Thoracic aorta (tissue), 2 donors: ENCODE measurements around the gene DDX24. TPM values are rescaled to one million over a fixed set of nuclear protein-coding genes. Genes with fewer than 3 reads are reported as not detected.

Experiments
- ATAC-seq: fragments of 150-250 bp; one replicate; pipeline ENCODE4 v1.8.0; 2017; ENCODE audit warnings: low read depth; ENCODE audit not compliant: insufficient number of reproducible peaks, low FRiP score
- DNase-seq: peaks from one replicate; pipeline ENCODE4 v3.0.0-alpha.2; 2020; ENCODE audit warnings: low spot score
- H3K27ac ChIP-seq, 2 donors: fragments of 200-600 bp; sonication (generic); 1 replicate in 1 of 2; 2 replicates in 1 of 2; pipeline ENCODE4 v1.5.1; 2016; ENCODE audit warnings: mild to moderate bottlenecking in 2 of 2, moderate library complexity in 2 of 2
- H3K27me3 ChIP-seq: fragments of 200-600 bp; sonication (generic); replicated peaks from 2 replicates; pipeline ENCODE4 v1.6.0; 2016; ENCODE audit warnings: mild to moderate bottlenecking; ENCODE audit not compliant: insufficient read depth
- H3K36me3 ChIP-seq: fragments of 200-600 bp; sonication (generic); one replicate; pipeline ENCODE4 v1.5.1; 2016
- H3K4me1 ChIP-seq, 2 donors: fragments of 200-600 bp; sonication (generic); 1 replicate in 1 of 2; 2 replicates in 1 of 2; pipeline versions ENCODE4 v1.5.1 to v1.6.0; 2016; ENCODE audit warnings: low read depth in 2 of 2, mild to moderate bottlenecking in 1 of 2; ENCODE audit not compliant: control insufficient read depth in 1 of 2
- H3K4me3 ChIP-seq: fragments of 200-600 bp; sonication (generic); 2 replicates; pipeline ENCODE4 v1.5.1; 2016; ENCODE audit warnings: mild to moderate bottlenecking
- H3K9me3 ChIP-seq: fragments of 200-600 bp; sonication (generic); 2 replicates; pipeline ENCODE4 v1.5.1; 2016
- CTCF ChIP-seq: fragments of 200-600 bp; sonication (generic); IDR thresholded peaks from one replicate; pipeline ENCODE4 v1.5.1; 2019; ENCODE audit warnings: antibody characterized with exemption
- total RNA-seq, 2 donors: library from RNA; depleted of rRNA; stranded (reverse); fragments of >200 nt; gene quantifications; one replicate each; pipeline versions ENCODE4 v1.1.0 to v1.2.3, GENCODE V29; 2016

DDX24 gene
- total RNA-seq, 2 donors from 2014 or later, result 139 to 228 TPM

DNA sequence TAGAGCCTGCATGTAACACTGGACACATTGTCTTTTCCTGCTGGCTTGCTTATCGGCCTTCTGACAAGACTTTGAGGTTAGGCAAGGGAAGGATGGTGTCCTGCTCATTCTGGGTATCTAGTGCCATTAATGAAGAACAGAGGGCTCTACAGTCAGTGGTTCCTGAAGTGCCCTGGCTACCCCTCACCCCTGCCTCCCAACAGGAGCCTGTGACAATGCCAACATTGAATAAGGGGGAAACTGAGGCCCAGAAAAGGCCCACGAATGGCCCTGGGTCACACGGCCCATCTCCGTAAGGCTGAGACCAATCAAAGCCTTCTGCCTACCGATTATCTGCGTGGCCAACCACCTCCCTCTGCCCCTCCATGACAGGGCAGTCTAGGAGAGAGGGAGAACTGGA, 46.3 kb upstream of the DDX24 start:
- peaks cover 11 to 13% of the 10 kb centered on the region in 2 donors for H3K4me1 ChIP-seq
- DNase-seq (no peak), ATAC-seq (no peak)
- no peak overlapping the region for H3K4me3 ChIP-seq
- H3K36me3 ChIP-seq, result no peaks in the 10 kb centered on the region
- no peaks in the 10 kb centered on the region for H3K9me3 ChIP-seq
- H3K27ac ChIP-seq, result no peak overlapping the region
- no peaks in the 10 kb centered on the region for H3K27me3 ChIP-seq
- no peak for TF ChIP-seq CTCF

DNA sequence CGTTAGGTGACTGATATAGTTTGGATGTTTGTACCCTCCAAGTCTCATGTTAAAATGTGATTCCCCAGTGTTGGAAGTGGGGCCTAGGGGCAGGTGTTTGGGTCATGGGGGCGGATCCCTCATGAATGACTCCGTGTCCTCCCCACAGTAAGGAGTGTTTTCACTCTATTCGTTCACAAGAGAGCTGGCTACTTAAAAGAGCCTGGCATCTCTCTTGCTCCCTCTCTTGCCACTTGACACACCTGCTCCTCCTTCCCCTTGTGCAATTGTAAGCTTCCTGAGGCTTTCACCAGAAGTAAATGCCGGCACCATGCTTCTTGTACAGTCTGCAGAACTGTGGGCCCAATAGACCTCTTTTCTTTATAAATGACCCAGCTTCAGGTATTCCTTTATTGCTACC, 45.8 kb upstream of the DDX24 start:
- no peaks in the 10 kb centered on the region for H3K27me3 ChIP-seq
- no peak for TF ChIP-seq CTCF
- no peaks in the 10 kb centered on the region for H3K36me3 ChIP-seq
- H3K4me1 ChIP-seq, result peaks cover 11 to 13% of the 10 kb centered on the region in 2 donors
- no peak overlapping the region for H3K27ac ChIP-seq
- no peaks in the 10 kb centered on the region for H3K9me3 ChIP-seq
- DNase-seq (no peak), ATAC-seq (no peak)
- H3K4me3 ChIP-seq, result no peak overlapping the region

DNA sequence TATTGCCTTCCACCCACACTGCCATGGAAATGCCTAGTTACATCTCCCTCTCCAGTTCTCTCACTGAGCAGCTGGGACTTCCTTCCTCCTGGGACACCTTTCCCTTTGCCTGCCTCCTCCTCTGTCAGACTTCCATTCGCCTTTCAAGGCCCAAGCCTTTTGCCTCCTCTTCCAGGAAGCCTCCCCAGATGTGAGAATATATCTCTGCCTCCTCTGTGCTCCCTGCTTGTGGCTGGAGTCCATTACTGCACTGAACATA, 45.3 kb upstream of the DDX24 start:
- H3K36me3 ChIP-seq, result no peaks in the 10 kb centered on the region
- H3K27ac ChIP-seq, result no peak overlapping the region
- no peak for TF ChIP-seq CTCF
- DNase-seq (no peak), ATAC-seq (no peak)
- no peaks in the 10 kb centered on the region for H3K27me3 ChIP-seq
- no peak overlapping the region for H3K4me3 ChIP-seq
- H3K4me1 ChIP-seq, result peaks cover 11 to 17% of the 10 kb centered on the region in 2 donors
- no peaks in the 10 kb centered on the region for H3K9me3 ChIP-seq

DNA sequence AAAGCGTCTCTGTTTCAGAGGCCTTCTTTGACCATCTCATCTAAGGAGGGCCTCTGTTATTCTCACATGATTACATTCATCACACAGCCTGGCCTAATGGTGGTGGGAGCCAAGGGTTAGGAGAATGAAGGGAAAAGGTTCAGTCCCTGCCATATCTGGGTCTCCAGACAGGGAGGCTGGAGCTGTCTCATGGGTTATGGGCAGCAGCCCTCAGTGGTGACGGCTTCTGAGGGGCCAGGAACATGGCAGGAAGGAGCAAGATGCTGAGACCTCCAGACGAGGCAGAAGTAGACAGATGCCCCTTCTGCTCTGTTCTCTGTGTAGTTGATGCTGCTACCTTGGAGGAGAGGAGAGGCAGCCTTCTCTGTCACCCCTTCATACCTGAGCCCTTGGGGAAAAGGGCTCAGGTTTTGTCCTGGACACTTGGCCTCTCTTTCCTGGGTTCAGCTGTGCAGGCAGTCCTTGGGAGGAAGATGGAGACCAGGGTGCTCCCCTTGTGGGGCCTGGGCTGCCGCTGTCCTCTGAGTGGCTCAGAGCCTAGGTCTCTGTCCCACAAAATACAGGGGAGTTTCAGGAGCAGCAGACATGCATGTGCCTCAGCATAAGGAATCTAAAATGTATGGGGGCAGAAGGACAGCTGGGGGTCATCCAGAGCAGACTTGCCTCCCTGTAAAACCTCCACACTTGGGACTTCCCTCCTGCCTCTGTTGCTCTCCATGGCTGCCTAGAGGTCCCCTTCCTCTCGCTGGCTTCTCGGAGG, 44.8 kb upstream of the DDX24 start:
- DNase-seq (no peak), ATAC-seq (no peak)
- no peaks in the 10 kb centered on the region for H3K9me3 ChIP-seq
- H3K27ac ChIP-seq, result no peak overlapping the region
- no peaks in the 10 kb centered on the region for H3K27me3 ChIP-seq
- TF ChIP-seq CTCF, result no peak
- no peaks in the 10 kb centered on the region for H3K36me3 ChIP-seq
- no peak overlapping the region for H3K4me3 ChIP-seq
- peaks cover 11 to 20% of the 10 kb centered on the region in 2 donors for H3K4me1 ChIP-seq

- ATAC-seq (no peak), DNase-seq (no peak)
- TF ChIP-seq CTCF, result no peak
- H3K9me3 ChIP-seq, result no peaks in the 10 kb centered on the region
- H3K36me3 ChIP-seq, result no peaks in the 10 kb centered on the region
- no peak overlapping the region for H3K27ac ChIP-seq
- H3K4me3 ChIP-seq, result no peak overlapping the region
- peaks cover 3 to 14% of the 10 kb centered on the region in 2 donors for H3K4me1 ChIP-seq
- H3K27me3 ChIP-seq, result no peaks in the 10 kb centered on the region
These were observed 43.8 kb upstream of the DDX24 start for GRCh38 chr14:94124582-94125377.
